IMR-90 (cell line): Measurements from ENCODE around the gene BAIAP2. TPM values are rescaled to one million over a fixed set of nuclear protein-coding genes. Genes with fewer than 3 reads are reported as not detected.
A peak's percentile ranks its signal among the peaks of the same experiment; 100 is the strongest.

Experiments
- ATAC-seq: fragments of 200-7000 bp; cut with Tn5 transposase; 2 replicates; pipeline ENCODE4 v1.9.1; 2020; ENCODE audit warnings: low read depth, mild to moderate bottlenecking, moderate library complexity
- BruUV-seq: library from RNA; stranded (reverse); fragments of 400-500 nt; replicated peaks from 2 replicates; lab custom pipeline; 2021; lab: Mats Ljungman, UMichigan
- CTCF ChIA-PET: fragments of 300-600 bp; formaldehyde crosslinking; extraction: SDS; loops from one replicate; lab custom pipeline; 2021; ENCODE audit warnings: antibody characterized with exemption; lab: Yijun Ruan, JAX
- POLR2A ChIA-PET: fragments of 300-600 bp; sonication (Branson Sonifier 250); formaldehyde crosslinking; loops from one replicate; lab custom pipeline; 2022; ENCODE audit warnings: antibody characterized with exemption; ENCODE audit not compliant: unreplicated experiment; lab: Charles Lee
- DNase-seq: peaks from one replicate; pipeline ENCODE4 v3.0.0; 2013
- H2AFZ ChIP-seq: replicated peaks from 2 replicates; pipeline ENCODE3; 2013; ENCODE audit warnings: low read length, mild to moderate bottlenecking; ENCODE audit not compliant: poor library complexity
- H2AK5ac ChIP-seq: 2 replicates; pipeline ENCODE4 v1.6.1; 2013; ENCODE audit warnings: low read depth, low read length, inconsistent platforms
- H2AK9ac ChIP-seq: replicated peaks from 2 replicates; pipeline ENCODE3; 2013; ENCODE audit warnings: mild to moderate bottlenecking, low read depth, low read length, moderate library complexity; ENCODE audit not compliant: poor library complexity
- H2BK120ac ChIP-seq: 2 replicates; pipeline ENCODE4 v1.6.1; 2013; ENCODE audit warnings: low read depth, low read length, inconsistent platforms
- H2BK15ac ChIP-seq: 3 replicates; pipeline ENCODE4 v1.6.1; 2013; ENCODE audit warnings: low read depth, low read length, inconsistent platforms
- H2BK20ac ChIP-seq: 2 replicates; pipeline ENCODE4 v1.6.1; 2013; ENCODE audit warnings: low read depth, mild to moderate bottlenecking, inconsistent platforms, low read length, moderate library complexity
- H2BK5ac ChIP-seq: 2 replicates; pipeline ENCODE4 v1.6.1; 2013; ENCODE audit warnings: mild to moderate bottlenecking, low read depth, low read length, inconsistent platforms; ENCODE audit not compliant: poor library complexity, severe bottlenecking
- H3K14ac ChIP-seq: replicated peaks from 2 replicates; pipeline ENCODE4 v1.6.1; 2013; ENCODE audit warnings: low read depth, low read length, inconsistent platforms
- H3K18ac ChIP-seq: 2 replicates; pipeline ENCODE4 v1.6.1; 2013; ENCODE audit warnings: low read depth, low read length, control low read depth
- H3K23ac ChIP-seq: 2 replicates; pipeline ENCODE4 v1.6.1; 2013; ENCODE audit warnings: low read depth, low read length, inconsistent platforms
- H3K27ac ChIP-seq: 2 replicates; pipeline ENCODE4 v1.5.1; 2013; ENCODE audit warnings: mild to moderate bottlenecking, control low read depth, low read length; ENCODE audit not compliant: insufficient read depth
- H3K27me3 ChIP-seq: 2 replicates; pipeline ENCODE4 v1.6.1; 2013; ENCODE audit warnings: low read length; ENCODE audit not compliant: control insufficient read depth, insufficient read depth
- H3K36me3 ChIP-seq: 2 replicates; pipeline ENCODE4 v1.6.1; 2013; ENCODE audit warnings: low read length, mixed read lengths; ENCODE audit not compliant: control insufficient read depth, insufficient read depth
- H3K4ac ChIP-seq: 2 replicates; pipeline ENCODE4 v1.6.1; 2013; ENCODE audit warnings: low read depth, low read length, inconsistent platforms
- H3K4me1 ChIP-seq: 2 replicates; pipeline ENCODE4 v1.6.1; 2013; ENCODE audit warnings: low read length, mixed read lengths; ENCODE audit not compliant: control insufficient read depth, insufficient read depth
- H3K4me2 ChIP-seq: 2 replicates; pipeline ENCODE4 v1.6.1; 2013; ENCODE audit warnings: low read depth, mild to moderate bottlenecking, control low read depth, low read length, moderate library complexity
- H3K4me3 ChIP-seq: 2 replicates; pipeline ENCODE4 v1.5.1; 2013; ENCODE audit warnings: low read depth, mild to moderate bottlenecking, control low read depth, low read length, moderate library complexity; ENCODE audit not compliant: insufficient read depth
- H3K56ac ChIP-seq: 2 replicates; pipeline ENCODE4 v1.6.1; 2013; ENCODE audit warnings: low read length, inconsistent platforms; ENCODE audit not compliant: insufficient read depth; ENCODE audit errors: extremely low read depth
- H3K79me1 ChIP-seq, 2 experiments: 2 replicates each; pipeline ENCODE4 v1.6.1; 2013; ENCODE audit warnings: low read length in 2 of 2, inconsistent platforms in 1 of 2, low read depth in 1 of 2
- H3K9ac ChIP-seq: 2 replicates; pipeline ENCODE4 v1.6.1; 2013; ENCODE audit warnings: low read depth, low read length, control low read depth
- H3K9me1 ChIP-seq: 2 replicates; pipeline ENCODE4 v1.6.1; 2013; ENCODE audit warnings: low read length, inconsistent platforms; ENCODE audit not compliant: insufficient read depth
- H3K9me3 ChIP-seq: 2 replicates; pipeline ENCODE4 v1.6.1; 2013; ENCODE audit warnings: low read length; ENCODE audit not compliant: control insufficient read depth, insufficient read depth
- H4K20me1 ChIP-seq: 2 replicates; pipeline ENCODE4 v1.6.1; 2013; ENCODE audit warnings: low read length, inconsistent platforms; ENCODE audit not compliant: insufficient read depth
- H4K5ac ChIP-seq: 2 replicates; pipeline ENCODE4 v1.6.1; 2013; ENCODE audit warnings: mild to moderate bottlenecking, low read depth, low read length, control low read depth
- H4K8ac ChIP-seq, 2 experiments: 2 replicates each; pipeline ENCODE4 v1.6.1; 2013; ENCODE audit warnings: low read depth in 2 of 2, low read length in 2 of 2, control low read depth in 1 of 2, inconsistent platforms in 1 of 2
- H4K91ac ChIP-seq: 2 replicates; pipeline ENCODE4 v1.6.1; 2013; ENCODE audit warnings: low read depth, low read length, inconsistent platforms; ENCODE audit not compliant: insufficient read depth
- BHLHE40 ChIP-seq: fragments of 150-350 bp; IDR thresholded peaks from 2 replicates; pipeline ENCODE4 v1.6.1; 2016; ENCODE audit warnings: mild to moderate bottlenecking, low read depth, low read length
- CEBPB ChIP-seq: IDR thresholded peaks from 2 replicates; pipeline ENCODE4 v1.6.1; 2012; ENCODE audit warnings: low read depth, low read length, improper control_type of control experiment
- CHD1 ChIP-seq: IDR thresholded peaks from 2 replicates; pipeline ENCODE4 v1.6.1; 2012; ENCODE audit warnings: low read depth, low read length, improper control_type of control experiment
- MAFK ChIP-seq: IDR thresholded peaks from 2 replicates; pipeline ENCODE4 v1.6.1; 2012; ENCODE audit warnings: low read depth, low read length, improper control_type of control experiment
- MAZ ChIP-seq: IDR thresholded peaks from 2 replicates; pipeline ENCODE4 v1.6.1; 2012; ENCODE audit warnings: low read depth, mild to moderate bottlenecking, low read length, improper control_type of control experiment, moderate library complexity, borderline replicate concordance
- MXI1 ChIP-seq: IDR thresholded peaks from 2 replicates; pipeline ENCODE4 v1.6.1; 2012; ENCODE audit warnings: low read depth, mild to moderate bottlenecking, low read length, moderate library complexity, borderline replicate concordance
- NFE2L2 ChIP-seq: fragments of 150-350 bp; IDR thresholded peaks from 2 replicates; pipeline ENCODE4 v1.6.1; 2016; ENCODE audit warnings: low read depth, mild to moderate bottlenecking, low read length
- POLR2A ChIP-seq: IDR thresholded peaks from 2 replicates; pipeline ENCODE4 v1.6.1; 2012; ENCODE audit warnings: mild to moderate bottlenecking, low read depth, low read length
- RAD21 ChIP-seq: IDR thresholded peaks from 2 replicates; pipeline ENCODE4 v1.6.1; 2012; ENCODE audit warnings: low read length, improper control_type of control experiment
- RCOR1 ChIP-seq: IDR thresholded peaks from 2 replicates; pipeline ENCODE4 v1.6.1; 2012; ENCODE audit warnings: mild to moderate bottlenecking, low read length, improper control_type of control experiment; ENCODE audit not compliant: insufficient replicate concordance
- RFX5 ChIP-seq: IDR thresholded peaks from 2 replicates; pipeline ENCODE4 v1.8.0; 2012; ENCODE audit warnings: low read depth, mild to moderate bottlenecking, low read length, moderate library complexity
- SMC3 ChIP-seq: fragments of 150-350 bp; IDR thresholded peaks from 2 replicates; pipeline ENCODE4 v1.6.1; 2016; ENCODE audit warnings: low read depth, mild to moderate bottlenecking, antibody characterized with exemption, low read length, moderate library complexity
- USF2 ChIP-seq: fragments of 150-350 bp; IDR thresholded peaks from 2 replicates; pipeline ENCODE4 v1.6.1; 2017; ENCODE audit warnings: mild to moderate bottlenecking, antibody characterized with exemption, low read length, low read depth
- WGBS, 2 experiments: methylation state at CpG; one replicate each; pipeline versions ENCODE4 v1.1.5 to v1.1.7; 2013; ENCODE audit warnings: missing lambda C conversion rate in 2 of 2; ENCODE audit not compliant: insufficient read length in 1 of 2; ENCODE audit errors: extremely low coverage in 2 of 2; 5-methylcytosine and 5-hydroxymethylcytosine counted together
- dilution Hi-C: fragments of 300-500 bp; cut with HindIII; formaldehyde crosslinking; loops from one replicate; pipeline ENCODE4 v1.14.3; 2018; ENCODE audit warnings: low sequenced_read_pairs; ENCODE audit not compliant: unreplicated experiment
- in situ Hi-C: fragments of 300-500 bp; cut with MboI; formaldehyde crosslinking; loops from 3 replicates; pipeline ENCODE4 v1.14.3; 2019; ENCODE audit warnings: low sequenced_read_pairs, inconsistent platforms, mixed read lengths
- intact Hi-C: fragments of 100-400 bp; cut with micrococcal nuclease; formaldehyde crosslinking; loops from 2 replicates; pipeline ENCODE4 v1.10.0; 2022
- polyA plus RNA-seq, 3 experiments: library from polyadenylated mRNA; depleted of rRNA; stranded (reverse); fragments of >200 nt; gene quantifications; 2 replicates each; pipeline ENCODE4 v1.2.3, GENCODE V29; 2012; ENCODE audit warnings: low replicate concordance in 1 of 3
- total RNA-seq: library from RNA; depleted of rRNA; stranded (reverse); fragments of >200 nt; gene quantifications from 2 replicates; pipeline ENCODE4 v1.2.3, GENCODE V29; 2012
- TF ChIP-seq, protein P1 (sequence below): fragments of 150-350 bp; IDR thresholded peaks from 2 replicates; pipeline ENCODE4 v1.6.1; 2016; ENCODE audit warnings: low read depth, mild to moderate bottlenecking, low read length, moderate library complexity, borderline replicate concordance
- TF ChIP-seq, protein P2 (sequence below): conservative IDR thresholded peaks from 2 replicates; pipeline ENCODE4 v1.5.1; 2012; ENCODE audit warnings: mild to moderate bottlenecking, low read depth, low read length, improper control_type of control experiment

BAIAP2 gene
- total and polyA plus RNA-seq, 2 of the 4 experiments (the other 2 are of a cell fraction): 18.3 to 32.6 TPM

GRCh38 chr17:81126281-81127132 lies 91.6 kb downstream of the BAIAP2 start:
- Histone ChIP-seq H3K23ac (no peak overlapping the region), H3K9ac (no peak overlapping the region), H3K27ac (no peak overlapping the region), H2AFZ (peak overlapping the region; percentile 5), H3K18ac (no peak overlapping the region), H4K20me1 (no peaks in the 10 kb centered on the region), H2AK9ac (no peak overlapping the region), H3K4me1 (no peaks in the 10 kb centered on the region), H2AK5ac (no peak overlapping the region), H3K36me3 (no peaks in the 10 kb centered on the region), H3K4me3 (no peak overlapping the region), H3K9me1 (no peaks in the 10 kb centered on the region), H2BK5ac (no peak overlapping the region), H3K79me1 (no peaks in the 10 kb centered on the region), H3K4ac (no peak overlapping the region), H3K27me3 (peaks cover 41% of the 10 kb centered on the region), H3K56ac (no peak overlapping the region), H2BK20ac (no peak overlapping the region), H2BK120ac (no peak overlapping the region), H4K5ac (no peak overlapping the region), H2BK15ac (no peak overlapping the region), H3K4me2 (no peak overlapping the region), H3K14ac (no peak overlapping the region), H4K8ac (no peak overlapping the region), H3K9me3 (no peaks in the 10 kb centered on the region), H4K91ac (no peak overlapping the region)
- 87% methylated on average over 5 of the region's 34 CpGs; no CpG with 5 or more reads in 1 of the 2 experiments for WGBS, 2 experiments
- POLR2A ChIA-PET: no interaction called here
- no TSS peak for BruUV-seq
- intact Hi-C loops: no loop called here
- DNase-seq (no peak), ATAC-seq (no peak)
- in situ Hi-C loops: no loop called here
- dilution Hi-C loops: no loop called here
- CTCF ChIA-PET: no interaction called here
- TF ChIP-seq RFX5: no peak
- TF ChIP-seq MXI1: no peak
- no peak for TF ChIP-seq POLR2A
- TF ChIP-seq RCOR1: no peak
- TF ChIP-seq RAD21: no peak
- no peak for TF ChIP-seq USF2
- no peak for TF ChIP-seq MAZ
- no peak for TF ChIP-seq BHLHE40
- no peak for TF ChIP-seq NFE2L2
- no peak for TF ChIP-seq CHD1
- no peak for TF ChIP-seq MAFK
- no peak for TF ChIP-seq CEBPB
- no peak for TF ChIP-seq SMC3
- TF ChIP-seq, protein P1, sequence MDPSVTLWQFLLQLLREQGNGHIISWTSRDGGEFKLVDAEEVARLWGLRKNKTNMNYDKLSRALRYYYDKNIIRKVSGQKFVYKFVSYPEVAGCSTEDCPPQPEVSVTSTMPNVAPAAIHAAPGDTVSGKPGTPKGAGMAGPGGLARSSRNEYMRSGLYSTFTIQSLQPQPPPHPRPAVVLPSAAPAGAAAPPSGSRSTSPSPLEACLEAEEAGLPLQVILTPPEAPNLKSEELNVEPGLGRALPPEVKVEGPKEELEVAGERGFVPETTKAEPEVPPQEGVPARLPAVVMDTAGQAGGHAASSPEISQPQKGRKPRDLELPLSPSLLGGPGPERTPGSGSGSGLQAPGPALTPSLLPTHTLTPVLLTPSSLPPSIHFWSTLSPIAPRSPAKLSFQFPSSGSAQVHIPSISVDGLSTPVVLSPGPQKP: no peak
- TF ChIP-seq, protein P2, sequence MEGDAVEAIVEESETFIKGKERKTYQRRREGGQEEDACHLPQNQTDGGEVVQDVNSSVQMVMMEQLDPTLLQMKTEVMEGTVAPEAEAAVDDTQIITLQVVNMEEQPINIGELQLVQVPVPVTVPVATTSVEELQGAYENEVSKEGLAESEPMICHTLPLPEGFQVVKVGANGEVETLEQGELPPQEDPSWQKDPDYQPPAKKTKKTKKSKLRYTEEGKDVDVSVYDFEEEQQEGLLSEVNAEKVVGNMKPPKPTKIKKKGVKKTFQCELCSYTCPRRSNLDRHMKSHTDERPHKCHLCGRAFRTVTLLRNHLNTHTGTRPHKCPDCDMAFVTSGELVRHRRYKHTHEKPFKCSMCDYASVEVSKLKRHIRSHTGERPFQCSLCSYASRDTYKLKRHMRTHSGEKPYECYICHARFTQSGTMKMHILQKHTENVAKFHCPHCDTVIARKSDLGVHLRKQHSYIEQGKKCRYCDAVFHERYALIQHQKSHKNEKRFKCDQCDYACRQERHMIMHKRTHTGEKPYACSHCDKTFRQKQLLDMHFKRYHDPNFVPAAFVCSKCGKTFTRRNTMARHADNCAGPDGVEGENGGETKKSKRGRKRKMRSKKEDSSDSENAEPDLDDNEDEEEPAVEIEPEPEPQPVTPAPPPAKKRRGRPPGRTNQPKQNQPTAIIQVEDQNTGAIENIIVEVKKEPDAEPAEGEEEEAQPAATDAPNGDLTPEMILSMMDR: no peak
